MM.1S (cell line): ENCODE results near the gene SIGLEC11.
"Not testable (repeated sequence)": the region's sequence is repeated elsewhere in the genome, so short reads cannot be mapped to it uniquely, and the experiment has no call there.

ENCODE experiments used
- CTCF ChIP-seq: fragments of 300-600 bp; sonication (generic); IDR thresholded peaks from 2 replicates; pipeline ENCODE4 v1.5.1; 2016; ENCODE audit warnings: antibody characterized with exemption, low read length, mixed read lengths
- EZH2 ChIP-seq: fragments of 300-600 bp; sonication (generic); optimal IDR thresholded peaks from 2 replicates; pipeline ENCODE3; 2017; ENCODE audit warnings: low read depth, mild to moderate bottlenecking, antibody characterized with exemption, low read length, mixed read lengths
- EZH2phosphoT487 ChIP-seq: fragments of 300-600 bp; sonication (generic); IDR thresholded peaks from 2 replicates; pipeline ENCODE4 v1.6.1; 2018; ENCODE audit warnings: antibody characterized with exemption, low read length

- TF ChIP-seq CTCF, EZH2, EZH2phosphoT487: not testable (repeated sequence)
These were observed 36.1 kb downstream of the SIGLEC11 start for GRCh38 chr19:49924881-49925210.
